Activated T-cell treated with anti-CD3 and anti-CD28 coated beads, Interleukin-2, amount 50 U/mL, for 1 hour (primary cell): ENCODE data around the gene SF1.
"Not testable (repeated sequence)": the region's sequence is repeated elsewhere in the genome, so short reads cannot be mapped to it uniquely, and the experiment has no call there.

Experiments used
- DNase-seq: peaks from one replicate; pipeline ENCODE4 v3.0.0-alpha.2; 2020

The SF1 gene, protein sequence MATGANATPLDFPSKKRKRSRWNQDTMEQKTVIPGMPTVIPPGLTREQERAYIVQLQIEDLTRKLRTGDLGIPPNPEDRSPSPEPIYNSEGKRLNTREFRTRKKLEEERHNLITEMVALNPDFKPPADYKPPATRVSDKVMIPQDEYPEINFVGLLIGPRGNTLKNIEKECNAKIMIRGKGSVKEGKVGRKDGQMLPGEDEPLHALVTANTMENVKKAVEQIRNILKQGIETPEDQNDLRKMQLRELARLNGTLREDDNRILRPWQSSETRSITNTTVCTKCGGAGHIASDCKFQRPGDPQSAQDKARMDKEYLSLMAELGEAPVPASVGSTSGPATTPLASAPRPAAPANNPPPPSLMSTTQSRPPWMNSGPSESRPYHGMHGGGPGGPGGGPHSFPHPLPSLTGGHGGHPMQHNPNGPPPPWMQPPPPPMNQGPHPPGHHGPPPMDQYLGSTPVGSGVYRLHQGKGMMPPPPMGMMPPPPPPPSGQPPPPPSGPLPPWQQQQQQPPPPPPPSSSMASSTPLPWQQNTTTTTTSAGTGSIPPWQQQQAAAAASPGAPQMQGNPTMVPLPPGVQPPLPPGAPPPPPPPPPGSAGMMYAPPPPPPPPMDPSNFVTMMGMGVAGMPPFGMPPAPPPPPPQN

DNA sequence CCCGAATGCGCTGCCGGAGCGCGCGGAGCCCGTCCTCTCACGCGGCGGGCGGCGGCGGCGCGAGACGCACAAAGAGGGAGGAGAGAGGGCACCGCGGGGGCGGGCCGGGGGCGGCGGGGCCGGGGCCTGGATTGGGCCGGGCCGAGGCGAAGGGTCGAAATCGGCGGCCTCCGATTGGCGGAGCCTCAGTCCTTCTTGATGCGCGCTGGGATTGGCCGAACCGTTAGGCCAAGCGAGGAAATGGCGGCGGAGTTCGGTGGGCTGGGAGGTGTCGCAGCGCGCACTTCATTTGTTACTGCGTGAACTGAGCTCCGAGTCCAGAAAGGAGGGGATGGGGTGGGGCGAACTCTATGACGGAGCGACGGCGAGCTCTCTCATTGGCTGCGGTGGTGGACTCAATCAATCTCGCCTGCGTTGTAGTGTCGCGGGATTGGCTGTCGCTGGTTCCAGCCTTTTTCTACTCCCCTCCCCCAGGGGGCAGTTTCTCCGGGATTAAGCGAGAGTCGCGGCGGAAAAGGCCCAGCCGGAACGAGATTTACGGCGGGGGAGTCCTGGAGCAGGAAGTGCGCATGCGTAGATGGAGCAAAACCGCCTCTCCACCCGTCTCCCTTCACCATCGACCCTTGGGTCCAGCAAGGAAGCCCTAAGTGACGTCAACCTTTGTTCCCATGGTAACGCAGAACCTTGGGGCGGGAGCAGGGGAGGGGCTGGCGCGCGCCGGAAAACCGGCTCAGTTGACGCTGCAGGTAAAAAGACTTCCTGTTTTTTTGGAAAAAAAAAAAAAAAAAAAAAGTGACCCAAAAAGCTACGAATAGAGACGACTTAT lies at the start of gene SF1:
Gene SF1, minus strand, starts transcription at position 70 of the 826 bp plus-strand sequence. CDS start 150 bp downstream, outside the sequence.
- peak; percentile 96 for DNase-seq

DNA sequence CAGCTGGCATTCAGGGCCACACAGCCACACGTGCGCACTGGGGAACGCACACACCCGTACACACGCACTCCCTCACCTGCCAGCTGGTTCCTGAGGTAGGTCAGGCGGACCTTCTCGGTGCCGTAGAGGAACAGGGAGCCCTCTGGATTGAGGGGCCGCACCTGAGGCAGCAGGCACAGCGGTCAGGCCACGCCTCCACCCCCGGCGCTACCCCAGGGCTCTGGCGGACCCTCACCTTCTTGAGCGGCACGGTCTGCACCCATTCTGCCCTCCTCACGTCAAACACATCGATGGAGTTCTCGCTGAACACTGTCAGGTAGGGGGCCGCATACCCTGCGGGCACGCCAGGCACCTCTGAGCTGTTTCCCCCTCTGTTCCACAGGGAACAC lies 49.1 kb upstream of the SF1 start:
- DNase-seq: no peak

DNA sequence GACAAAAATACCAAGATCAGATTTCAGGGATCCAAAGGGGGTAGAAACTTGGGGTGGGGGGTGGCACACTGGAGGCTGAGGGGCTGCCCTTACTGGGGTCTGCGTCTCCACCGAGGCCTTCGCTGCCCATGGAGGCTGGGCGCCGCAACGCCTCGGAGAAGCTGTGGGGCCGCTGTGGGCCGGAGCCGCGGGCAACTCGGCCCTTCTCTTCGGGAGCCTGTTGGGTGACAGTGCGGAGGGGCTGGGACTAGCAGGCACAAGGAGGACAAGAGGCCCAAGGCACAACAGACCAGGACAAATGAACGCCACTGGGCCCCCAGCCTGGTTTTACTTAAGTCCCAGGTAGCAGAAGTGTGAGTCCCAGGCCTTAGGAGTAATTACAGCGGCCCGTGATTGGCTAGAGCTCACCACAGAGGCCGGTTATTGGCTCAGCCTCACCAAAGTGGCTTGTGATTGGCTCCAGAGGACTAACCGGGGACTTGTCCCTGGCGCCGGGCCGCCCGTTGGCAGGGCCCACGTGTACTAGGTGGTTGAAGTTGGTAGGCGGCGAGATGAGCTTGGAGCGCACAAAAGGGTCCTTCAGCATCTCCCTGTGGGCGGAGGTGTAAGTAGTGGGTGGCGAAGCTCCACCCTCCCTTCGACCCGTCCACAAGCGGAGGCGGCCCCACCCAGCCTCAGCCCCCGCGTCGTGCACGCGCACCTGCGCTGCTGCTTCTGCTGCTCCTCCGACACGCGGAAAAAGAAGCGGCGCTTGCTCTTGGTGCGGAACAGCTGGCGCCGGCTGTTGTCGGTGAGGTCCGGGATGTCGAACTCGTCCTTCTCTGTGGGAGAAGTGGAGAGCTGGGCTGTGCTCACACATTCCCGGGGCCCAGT lies 48.5 kb upstream of the SF1 start:
- DNase-seq: no peak

DNA sequence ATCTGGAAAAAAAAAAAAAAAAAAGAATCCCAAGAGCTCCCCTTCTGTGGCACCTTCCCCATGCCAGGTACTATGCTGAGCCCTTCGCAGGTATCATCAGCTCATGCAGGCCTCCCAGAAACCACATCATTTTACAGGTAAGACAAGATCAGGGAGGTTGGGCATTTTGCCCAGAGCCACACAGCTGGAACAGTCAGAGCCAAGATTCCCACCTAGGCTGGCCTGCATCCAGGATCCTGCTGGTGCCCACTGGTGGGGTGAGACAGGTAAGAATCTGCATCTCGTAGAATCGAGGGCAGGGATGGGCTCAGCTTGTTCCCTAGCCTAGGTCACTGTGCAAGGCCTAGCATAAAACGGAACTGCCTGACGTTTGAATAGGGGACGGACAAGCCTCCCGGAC lies 47.7 kb upstream of the SF1 start:
- no peak for DNase-seq

DNA sequence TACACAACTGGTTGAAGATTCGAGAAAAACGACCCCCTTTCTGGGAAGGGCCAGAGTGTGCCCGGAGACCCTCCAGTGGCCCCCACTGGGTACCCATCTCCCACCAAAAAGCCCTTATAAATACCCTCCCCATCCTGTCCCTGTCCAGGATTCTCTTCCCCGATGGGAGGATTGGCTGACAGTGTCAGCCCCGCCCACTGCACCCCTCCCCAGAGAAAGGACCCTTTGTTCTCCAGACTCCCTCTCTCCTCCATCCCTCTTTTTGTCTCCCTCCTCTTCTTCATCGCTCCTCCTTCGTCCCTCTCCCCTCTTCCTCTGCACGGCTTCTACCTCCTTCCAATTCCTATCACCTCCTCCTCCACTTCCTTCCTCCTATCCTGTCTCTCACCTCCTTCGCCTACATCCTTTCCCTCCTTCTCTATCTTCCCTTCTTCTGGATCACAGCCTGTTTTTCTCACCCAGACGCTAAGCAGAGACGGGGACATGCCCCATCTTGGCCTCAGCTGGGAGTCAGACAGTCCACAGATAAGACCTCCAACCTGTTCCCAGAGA lies 45.3 kb upstream of the SF1 start:
- no peak for DNase-seq

DNA sequence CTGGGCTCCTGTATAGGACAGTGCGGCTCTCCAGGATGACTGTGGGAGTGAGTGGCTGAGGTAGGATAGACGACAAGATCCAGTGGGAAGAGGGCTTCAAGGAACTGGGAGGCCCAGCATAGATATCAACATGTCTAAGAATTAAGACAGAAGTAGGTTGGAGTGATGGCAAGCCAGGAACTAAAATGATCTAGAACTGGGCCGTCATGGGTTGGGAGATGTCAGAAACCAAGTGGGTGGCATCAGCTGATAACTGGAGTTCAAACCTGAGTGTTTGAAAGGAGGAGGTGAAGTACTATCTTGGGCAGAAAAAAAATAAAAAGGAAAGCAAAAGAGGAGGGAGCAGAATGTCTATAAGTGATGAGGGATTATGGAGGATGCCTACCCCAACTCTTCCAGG lies 39.1 kb upstream of the SF1 start:
- DNase-seq: no peak

DNA sequence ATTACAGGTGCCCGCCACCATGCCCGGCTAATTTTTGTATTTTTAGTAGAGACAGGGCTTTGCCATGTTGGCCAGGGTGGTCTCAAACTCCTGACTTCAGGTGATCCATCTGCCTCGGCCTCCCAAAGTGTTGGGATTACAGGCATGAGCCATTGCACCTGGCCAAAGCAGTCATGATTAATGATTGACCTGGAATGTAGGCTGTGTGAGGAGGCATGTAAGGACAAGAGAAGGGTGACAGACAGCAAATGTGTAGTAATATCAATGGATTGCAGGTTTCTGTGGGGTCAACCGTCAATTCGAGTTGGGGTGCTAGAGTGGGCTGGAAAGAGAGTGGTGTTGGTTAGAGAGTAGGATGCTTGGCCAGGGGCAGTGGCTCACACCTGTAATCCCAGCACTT lies 37.1 kb upstream of the SF1 start:
- DNase-seq: not testable (repeated sequence)

DNA sequence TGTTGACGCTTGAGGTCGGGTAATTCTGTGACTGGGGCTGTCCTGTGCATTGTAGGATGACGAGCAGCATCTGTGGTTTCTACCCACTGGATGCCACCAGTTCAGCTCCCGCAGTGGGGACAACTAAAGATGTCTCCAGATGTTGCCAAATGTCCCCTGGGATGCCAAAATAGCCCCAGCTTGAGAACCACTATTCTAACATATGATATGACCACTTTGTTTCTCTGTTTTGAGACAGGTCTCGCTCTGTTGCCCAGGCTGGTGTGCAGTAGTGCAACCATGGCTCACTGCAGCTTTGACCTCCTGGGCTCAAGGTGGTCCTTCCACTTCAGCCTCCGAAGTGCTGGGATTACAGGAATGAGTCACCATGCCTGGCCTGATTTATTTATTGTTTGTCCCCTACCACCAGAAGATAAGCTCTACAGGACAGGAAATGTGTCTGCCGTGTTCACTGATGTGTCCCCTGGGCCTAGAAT lies 36.4 kb upstream of the SF1 start:
- DNase-seq: no peak

DNA sequence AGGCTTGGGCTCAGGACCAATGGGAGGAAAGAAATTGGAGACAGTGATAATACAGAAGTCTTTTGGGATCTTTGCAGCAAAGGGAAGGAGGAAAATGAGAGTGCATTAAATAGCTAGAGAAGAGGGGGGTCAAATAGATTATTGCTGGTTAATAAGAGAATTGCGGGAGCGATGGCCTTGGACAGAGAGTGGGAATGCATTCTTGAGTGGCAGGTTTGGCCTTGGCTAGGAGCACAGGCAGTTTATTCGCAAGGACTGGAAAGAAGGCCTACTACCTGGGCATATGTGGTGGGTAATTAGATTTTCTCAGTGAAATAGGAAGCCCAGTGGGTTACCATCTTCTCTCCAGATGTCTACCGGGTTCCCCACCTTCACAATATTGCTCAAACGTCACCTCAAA lies 35.5 kb upstream of the SF1 start:
- no peak for DNase-seq

DNA sequence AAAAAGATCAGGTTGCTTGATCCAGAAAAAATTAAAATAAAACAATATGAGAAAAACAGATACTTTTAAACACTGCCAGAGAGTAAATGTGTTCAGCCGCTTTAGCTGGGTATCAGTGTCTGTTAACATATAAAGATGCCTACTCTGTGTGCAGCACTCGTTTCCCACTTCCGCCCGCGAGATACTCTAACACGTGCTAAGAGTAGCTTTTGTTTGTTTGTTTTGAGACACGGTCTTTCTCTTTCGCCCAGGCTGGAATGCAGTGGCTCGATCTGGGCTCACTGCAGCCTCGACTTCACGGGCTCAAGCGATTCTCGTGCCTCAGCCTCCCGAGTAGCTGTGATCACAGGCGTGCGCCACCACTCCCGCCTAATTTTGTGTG lies 32.5 kb upstream of the SF1 start:
- DNase-seq: no peak

DNA sequence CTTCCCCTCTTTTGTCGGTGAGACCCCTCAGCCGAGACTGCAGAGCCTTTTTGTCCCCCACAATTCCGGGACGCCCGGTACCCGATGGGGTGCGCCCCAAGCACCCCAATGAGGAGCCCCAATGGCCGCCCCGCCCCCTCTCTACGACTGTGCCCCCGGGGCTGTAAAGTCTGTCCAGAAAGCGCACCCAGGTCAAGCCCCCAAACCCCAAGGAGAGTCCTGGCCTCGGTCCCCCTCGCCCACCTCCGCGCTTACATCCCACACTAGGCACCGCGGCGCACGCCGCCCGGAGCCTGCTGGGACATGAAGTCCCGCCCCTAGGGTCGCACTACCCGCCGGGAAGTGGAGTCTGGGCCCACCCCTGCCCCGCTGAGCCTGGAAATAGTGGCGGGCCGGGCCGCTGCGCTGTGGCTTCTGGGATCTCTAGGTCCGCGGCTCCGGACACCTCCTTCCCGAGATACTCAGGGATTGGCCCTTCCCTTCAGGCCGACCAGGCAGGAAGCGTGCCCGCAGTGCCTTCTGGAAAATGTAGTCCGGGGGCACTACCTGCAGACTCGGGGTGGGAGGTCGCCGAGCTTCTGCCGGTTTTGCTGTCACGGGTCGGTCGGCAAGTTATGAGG lies 32.0 kb upstream of the SF1 start, which contains the start of gene MEN1:
Gene MEN1, minus strand, starts transcription at position 281 of the 620 bp plus-strand sequence. CDS start 442 bp downstream, outside the sequence.
- DNase-seq: peak; percentile 84

DNA sequence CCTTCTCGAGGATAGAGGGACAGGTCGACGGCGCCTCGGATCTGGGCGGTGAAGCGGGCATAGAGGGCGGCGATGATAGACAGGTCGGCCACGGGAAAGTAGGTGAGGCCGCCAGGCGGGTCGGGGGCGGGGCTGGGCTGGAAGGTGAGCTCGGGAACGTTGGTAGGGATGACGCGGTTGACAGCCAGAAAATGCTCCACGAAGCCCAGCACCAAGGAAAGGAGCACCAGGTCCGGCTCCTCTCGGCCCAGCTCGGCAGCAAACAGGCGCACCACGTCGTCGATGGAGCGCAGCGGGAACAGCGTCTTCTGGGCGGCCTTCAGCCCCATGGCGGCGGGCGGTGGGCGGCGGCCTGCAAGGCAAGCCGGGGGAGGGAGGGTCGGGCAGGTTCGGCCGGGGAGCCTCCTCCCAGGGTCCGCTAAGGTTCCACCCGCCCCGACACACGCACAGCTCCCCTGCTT lies 31.5 kb upstream of the SF1 start:
- no peak for DNase-seq

DNA sequence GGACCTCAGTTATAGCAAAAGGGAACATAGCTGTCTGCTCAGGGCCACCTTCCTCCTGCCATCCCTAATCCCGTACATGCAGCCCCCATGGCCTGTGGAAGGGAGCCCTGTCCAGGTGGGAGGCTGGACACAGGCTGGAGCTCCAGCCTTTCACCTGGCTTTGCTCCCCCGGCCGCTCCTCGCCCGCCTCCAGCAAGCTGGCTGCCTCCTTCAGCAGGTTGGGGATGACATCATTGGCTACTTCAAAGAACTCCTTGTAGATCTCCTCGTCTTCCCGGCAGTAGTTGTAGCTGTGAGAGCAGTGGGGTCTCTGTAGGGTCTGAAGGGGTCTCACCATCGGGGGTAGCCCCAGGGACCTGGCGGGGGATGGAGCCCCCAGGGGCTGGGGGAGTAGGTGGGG lies 27.1 kb upstream of the SF1 start:
- no peak for DNase-seq

DNA sequence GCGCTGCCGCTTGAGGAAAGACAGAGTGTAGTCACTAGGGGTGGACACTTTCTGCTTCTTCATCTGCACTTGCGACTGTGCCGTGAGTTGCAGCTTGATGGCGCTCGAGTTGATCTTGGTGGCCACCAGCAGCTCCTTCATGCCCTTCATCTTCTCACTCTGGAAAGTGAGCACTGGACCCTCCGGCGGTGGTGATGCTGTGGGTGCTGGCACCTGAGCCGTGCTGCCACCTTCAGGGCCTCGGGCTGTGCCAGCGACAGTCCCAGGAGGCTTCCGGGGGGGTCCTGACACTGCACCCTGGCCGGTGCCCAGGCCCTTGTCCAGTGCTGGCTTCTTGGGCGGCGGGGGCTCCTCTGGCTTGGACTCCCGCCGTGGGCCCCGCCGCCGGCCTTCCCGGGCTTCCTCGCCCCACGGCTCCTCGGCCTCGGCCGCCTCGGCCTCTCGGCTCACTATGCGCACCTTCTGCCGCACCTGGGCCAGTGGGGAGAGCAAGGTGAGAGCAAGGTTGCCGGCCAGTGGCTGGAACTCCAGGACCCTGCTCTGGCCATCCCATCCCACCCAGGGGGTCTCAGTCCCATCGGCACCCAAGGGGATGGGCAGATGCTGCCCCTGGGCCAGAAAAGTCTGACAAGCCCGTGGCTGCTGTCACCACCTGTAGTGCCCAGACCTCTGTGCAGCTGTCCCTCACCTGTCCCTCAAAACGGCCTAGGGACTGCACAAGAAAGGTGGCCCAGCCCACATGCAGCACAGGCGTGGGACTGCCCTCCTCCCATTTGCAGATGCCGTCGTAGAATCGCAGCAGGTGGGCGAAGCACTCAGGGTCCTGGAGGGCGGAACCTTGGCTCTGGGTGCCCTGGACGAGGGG lies 26.2 kb upstream of the SF1 start:
- DNase-seq: no peak

DNA sequence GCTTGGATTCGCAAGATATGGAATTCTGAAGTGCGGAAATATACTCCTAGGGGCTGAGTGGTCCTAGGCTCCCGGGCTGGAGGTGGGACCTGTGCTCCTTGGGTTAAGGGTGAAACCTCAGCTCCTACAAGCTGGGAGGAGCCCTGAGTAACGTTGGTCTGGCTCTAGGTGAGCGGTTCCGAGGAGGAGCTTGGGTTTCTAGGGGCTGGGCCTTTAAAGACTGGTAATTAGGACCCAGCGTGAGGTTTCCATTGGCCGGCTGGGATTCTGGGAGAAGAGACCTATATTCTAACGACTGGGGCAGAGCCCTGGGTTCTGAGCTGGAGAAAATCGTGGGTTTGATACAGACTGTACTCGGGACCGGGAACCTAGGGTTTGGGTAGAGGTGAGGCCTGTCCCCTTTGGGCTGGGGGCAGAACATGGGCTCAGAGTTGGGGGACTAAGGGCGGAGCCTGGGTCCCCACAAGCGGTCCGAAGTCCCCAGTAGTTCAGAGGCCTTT lies 25.6 kb upstream of the SF1 start:
- DNase-seq: no peak

DNA sequence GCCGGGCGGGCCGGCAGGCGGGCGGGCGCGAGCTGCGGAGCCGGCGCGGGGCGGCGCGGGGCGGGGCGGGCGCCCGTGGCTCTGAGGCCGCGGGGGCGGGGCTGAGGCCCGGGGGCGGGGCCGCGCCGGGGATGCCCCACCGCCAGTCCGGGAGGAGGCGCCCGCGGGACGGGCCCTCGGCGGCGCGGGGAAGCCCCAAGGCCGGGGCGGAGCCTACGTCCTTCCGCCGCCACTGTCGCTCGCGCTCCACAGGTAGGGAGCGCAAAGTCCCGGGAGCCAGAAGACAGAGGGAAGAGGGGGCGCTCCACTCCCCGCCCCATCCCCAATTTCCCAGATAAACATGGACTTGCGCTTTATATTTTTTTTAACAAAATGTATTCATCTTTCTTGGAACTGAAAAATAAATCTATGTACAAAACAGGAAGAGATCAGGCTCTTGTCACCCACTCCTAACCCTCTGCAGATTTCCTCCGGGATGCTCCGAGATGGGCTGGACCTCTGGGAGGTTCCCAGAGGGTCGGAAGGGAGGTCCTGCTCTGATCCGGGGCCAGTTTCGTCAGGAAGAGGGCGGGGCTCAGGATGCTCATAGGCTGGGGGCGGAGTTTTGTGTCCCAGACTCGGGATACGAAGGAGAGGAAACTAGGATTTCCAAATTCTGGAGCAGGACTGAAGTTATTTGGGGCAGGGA lies 25.0 kb upstream of the SF1 start, which contains the start of gene MAP4K2:
Gene MAP4K2, minus strand, starts transcription at position 57 of the 688 bp plus-strand sequence. CDS start 65 bp downstream, outside the sequence.
- peak; percentile 91 for DNase-seq

DNA sequence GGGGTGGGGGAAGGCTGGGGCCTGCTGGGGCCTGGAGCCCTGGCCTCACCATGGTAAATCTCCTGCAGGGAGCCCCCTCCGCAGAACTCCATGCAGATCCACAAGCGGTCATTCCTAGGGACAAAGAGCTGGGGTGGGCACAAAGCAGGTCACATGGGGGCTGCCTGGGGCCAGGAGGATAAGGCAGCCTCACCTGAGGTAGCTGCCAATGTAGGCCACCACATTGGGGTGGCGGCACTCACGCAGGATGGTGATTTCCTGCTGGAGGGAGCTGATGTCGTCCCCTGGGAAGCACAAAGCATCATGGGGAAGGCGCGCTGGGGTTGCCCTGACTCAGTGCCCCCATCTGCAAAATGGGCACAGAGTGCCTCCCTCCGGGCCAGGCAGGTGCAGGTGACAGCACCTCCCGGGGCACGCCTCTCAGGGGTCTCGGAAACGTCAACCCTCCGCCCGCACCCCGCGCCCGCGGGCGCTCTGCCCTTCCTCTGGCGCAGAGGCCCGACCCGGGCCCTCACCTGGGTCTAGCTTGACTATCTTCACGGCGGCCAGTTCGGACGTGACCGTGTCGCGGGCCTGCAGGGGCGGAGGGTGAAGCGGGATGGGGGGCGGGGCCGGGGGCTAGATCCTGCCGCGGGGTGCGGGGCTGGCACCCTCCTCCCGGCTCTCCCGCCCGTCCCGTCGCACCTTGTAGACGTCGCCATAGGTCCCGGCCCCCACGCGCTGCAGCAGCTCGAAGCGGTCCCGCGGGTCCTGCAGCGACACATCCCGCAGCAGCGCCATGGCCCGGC lies 24.2 kb upstream of the SF1 start:
- DNase-seq: peak; percentile 60

DNA sequence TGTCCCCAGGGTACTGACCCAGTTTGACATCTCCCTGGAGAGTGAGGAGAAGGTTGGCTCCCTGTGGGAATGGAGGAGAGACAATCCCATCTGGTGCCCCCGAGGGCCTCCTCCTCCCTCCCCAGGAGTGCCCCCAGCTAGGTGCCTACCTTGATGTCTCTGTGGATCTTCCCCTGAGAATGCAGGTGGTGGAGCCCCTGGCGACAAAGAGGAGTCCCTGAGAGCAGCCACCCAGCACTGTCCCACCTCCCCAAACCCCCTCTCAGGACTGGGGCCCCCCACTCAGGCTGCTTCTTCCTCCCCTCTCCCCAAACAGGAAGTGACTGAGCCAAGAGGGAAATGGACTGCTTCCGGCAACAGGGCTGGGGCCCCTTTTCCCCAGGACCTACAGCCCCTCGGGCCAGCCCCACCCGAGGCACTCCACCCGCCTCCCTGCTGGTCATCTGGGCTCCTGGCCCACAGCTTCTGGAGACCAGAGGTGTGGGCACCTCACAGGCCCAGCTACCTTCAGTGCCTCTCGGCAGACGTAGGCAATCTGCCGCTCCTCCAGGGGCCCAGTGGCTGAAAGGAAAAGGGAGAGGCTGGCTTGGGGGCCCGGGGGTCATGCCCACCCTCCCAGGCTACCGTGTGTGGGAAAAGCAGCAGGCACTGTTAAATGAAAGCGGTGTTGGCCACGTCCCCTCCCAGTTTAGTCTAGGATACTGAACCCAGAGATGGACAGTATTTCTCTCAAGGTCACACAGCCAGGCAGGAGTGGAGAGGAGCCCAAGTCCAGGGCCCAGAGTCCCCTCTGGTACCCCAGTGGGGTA lies 23.4 kb upstream of the SF1 start:
- DNase-seq: no peak
